ENCODE results near the gene BANF2. TPM values are rescaled to one million over a fixed set of nuclear protein-coding genes. Genes with fewer than 3 reads are reported as not detected.

Gene BANF2
- total and polyA plus RNA-seq, 5 donors, result not detected

DNA sequence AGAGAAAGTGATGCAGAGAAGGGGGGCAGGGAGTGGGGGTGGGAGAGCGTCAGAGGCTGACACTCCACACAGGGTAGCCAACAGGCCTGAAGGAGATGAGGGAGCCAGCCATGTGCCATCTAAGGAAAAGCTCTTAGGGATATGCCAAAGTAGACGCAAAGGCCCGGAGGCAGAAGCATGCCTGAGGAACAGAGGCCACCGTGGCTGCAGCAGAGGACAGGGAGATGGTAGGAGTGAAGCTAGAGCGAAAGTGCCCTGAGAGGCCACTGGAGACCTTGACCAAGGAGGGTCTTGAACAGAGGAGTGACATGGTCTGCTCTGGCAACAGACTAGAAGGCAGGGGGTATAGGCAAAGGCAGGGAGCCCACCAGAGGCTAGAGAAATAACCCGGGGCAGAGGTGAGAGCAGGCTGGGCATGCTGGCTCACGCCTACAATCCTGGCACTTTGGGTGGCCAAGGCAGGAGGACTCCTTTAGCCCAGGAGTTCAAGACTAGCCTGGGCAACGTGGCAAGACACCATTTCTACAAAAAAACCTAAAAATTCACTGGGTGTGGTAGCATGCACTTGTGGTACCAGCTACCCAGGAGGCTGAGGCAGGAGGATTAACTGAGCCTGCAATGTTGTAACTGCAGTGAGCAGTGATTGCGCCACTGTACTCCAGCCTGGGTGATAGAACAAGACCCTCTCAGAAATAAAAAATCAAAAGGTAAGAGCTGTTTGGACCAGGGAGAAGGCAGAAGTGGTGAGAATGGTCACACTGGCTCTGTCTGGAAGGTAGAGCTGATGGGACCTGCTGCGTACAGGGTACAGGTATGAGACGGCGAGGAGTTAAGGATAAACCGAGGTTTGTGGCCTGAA lies 24.0 kb upstream of the BANF2 start:
- H3K4me1 ChIP-seq (ENCODE audit: control insufficient read depth, insufficient read depth, low read length), result peaks cover 14% of the 10 kb centered on the region

DNA sequence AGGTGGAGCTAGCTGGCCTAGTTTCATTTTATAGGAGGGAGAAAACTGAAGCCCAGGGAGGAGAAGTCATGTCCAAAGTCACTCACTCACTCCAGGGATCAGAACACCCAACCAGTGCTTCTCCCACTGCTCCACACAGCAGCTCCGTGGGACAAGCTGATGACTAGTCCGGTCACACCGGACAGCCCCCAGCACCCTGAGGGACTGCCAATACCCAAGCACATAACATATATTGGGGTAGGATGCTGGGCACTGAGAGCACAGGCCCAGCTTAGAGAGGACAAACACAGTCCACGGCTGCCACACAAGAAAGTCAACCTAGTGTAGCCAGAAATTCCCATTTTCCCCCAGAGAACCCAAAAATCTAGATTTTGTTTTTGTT lies 23.4 kb upstream of the BANF2 start:
- ATAC-seq (no peak), DNase-seq (peak in 1 of 3 donors; percentile 33)
- no peaks in the 10 kb centered on the region for H3K27me3 ChIP-seq (ENCODE audit: control insufficient read depth, insufficient read depth)
- WGBS, result 81% methylated on average over 4 of the region's 4 CpGs
- no peaks in the 10 kb centered on the region for H3K9me3 ChIP-seq (ENCODE audit: control insufficient read depth, low read length)
- H3K4me1 ChIP-seq (ENCODE audit: control insufficient read depth, insufficient read depth, low read length), result peaks cover 14% of the 10 kb centered on the region
- no peak overlapping the region for H3K4me3 ChIP-seq (ENCODE audit: low read length)
- intact Hi-C loops (cut with DNase I), result no loop called here
- H3K27ac ChIP-seq (ENCODE audit: low read length), result no peak overlapping the region

More for the DNA sequence above, 24.0 kb upstream of the BANF2 start:
- ATAC-seq (no peak), DNase-seq (peak in 1 of 3 donors; percentile 36)
- intact Hi-C loops (cut with DNase I), result no loop called here
- WGBS, result 82% methylated on average over 13 of the region's 13 CpGs
- no peaks in the 10 kb centered on the region for H3K9me3 ChIP-seq (ENCODE audit: control insufficient read depth, low read length)
- H3K4me3 ChIP-seq (ENCODE audit: low read length), result no peak overlapping the region
- no peak overlapping the region for H3K27ac ChIP-seq (ENCODE audit: low read length)
- H3K27me3 ChIP-seq (ENCODE audit: control insufficient read depth, insufficient read depth), result no peaks in the 10 kb centered on the region

DNA sequence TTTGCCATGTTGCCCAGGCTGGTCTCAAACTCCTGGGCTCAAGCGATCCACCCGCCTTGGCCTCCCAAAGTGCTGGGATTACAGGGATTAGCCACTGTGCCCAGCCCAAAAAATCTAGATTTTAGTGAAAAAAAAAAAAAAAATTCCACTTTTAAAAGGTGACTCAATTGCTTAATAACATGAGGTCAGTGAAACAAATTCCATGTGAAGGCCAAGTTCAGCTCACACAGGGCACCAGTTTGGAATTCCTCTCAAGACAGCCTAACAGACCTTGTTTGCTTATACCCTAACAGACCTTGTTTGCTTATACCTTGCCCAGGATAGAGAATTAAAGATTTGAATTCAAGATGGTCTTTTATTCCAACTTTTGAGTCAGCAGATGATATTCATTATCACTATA lies 22.8 kb upstream of the BANF2 start:
- intact Hi-C loops (cut with DNase I), result no loop called here
- WGBS, result 94% methylated on average over 2 of the region's 2 CpGs
- H3K9me3 ChIP-seq (ENCODE audit: control insufficient read depth, low read length), result no peaks in the 10 kb centered on the region
- no peaks in the 10 kb centered on the region for H3K27me3 ChIP-seq (ENCODE audit: control insufficient read depth, insufficient read depth)
- DNase-seq (no peak), ATAC-seq (no peak)
- H3K27ac ChIP-seq (ENCODE audit: low read length), result no peak overlapping the region
- peaks cover 14% of the 10 kb centered on the region for H3K4me1 ChIP-seq (ENCODE audit: control insufficient read depth, insufficient read depth, low read length)
- H3K4me3 ChIP-seq (ENCODE audit: low read length), result no peak overlapping the region

DNA sequence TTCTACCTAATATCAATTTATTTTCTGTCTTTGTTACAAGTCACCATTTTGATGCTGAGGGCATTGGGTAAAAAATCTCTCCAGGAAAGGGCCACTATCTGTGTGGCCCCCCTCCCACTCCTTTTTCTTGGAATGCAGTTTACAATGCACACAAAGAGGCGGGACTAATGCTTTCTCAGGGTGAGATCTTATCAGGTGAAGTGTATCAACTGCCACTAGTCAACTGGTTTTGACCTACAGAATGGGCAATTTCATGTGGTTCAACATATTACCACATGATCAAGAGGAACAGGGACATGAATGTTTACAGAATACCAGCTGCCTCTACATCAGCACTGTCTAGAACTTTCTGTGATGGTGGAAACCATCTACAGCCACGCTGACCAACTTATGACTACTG lies 21.5 kb upstream of the BANF2 start:
- 86% methylated on average over 2 of the region's 2 CpGs for WGBS
- intact Hi-C loops (cut with DNase I), result no loop called here
- H3K4me1 ChIP-seq (ENCODE audit: control insufficient read depth, insufficient read depth, low read length), result peaks cover 14% of the 10 kb centered on the region

DNA sequence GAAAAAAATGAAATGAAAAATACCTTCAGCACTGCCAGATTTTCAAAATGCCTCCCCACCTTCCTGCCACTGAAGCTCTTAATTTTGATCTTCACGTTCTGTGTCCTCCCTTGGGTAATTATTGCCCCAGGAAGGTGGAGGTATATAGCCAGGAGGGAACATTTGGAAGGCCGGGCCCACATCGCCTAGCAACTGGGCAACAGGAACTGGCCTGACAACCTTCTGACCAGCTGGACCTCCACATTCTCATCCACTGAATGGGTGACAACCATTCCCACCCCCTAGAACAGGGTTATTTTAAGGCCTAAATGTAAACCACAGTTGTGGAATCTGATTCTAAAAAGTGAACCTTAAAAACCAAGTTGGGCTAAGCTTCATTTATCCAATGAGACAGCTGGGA lies 20.9 kb upstream of the BANF2 start:
- Histone ChIP-seq H3K9me3 (ENCODE audit: control insufficient read depth, low read length) (no peaks in the 10 kb centered on the region), H3K27me3 (ENCODE audit: control insufficient read depth, insufficient read depth) (no peaks in the 10 kb centered on the region), H3K4me3 (ENCODE audit: low read length) (no peak overlapping the region), H3K4me1 (ENCODE audit: control insufficient read depth, insufficient read depth, low read length) (peaks cover 14% of the 10 kb centered on the region), H3K27ac (ENCODE audit: low read length) (no peak overlapping the region)
- ATAC-seq, result no peak
- DNase-seq, result peak in 1 of 3 donors; percentile 37
- WGBS, result 78% methylated on average over 3 of the region's 3 CpGs
- intact Hi-C loops (cut with DNase I), result no loop called here

More for the DNA sequence above, 21.5 kb upstream of the BANF2 start:
- Histone ChIP-seq H3K9me3 (ENCODE audit: control insufficient read depth, low read length) (no peaks in the 10 kb centered on the region), H3K4me3 (ENCODE audit: low read length) (no peak overlapping the region), H3K27ac (ENCODE audit: low read length) (no peak overlapping the region), H3K27me3 (ENCODE audit: control insufficient read depth, insufficient read depth) (no peaks in the 10 kb centered on the region)
- no peak for ATAC-seq
- no peak for DNase-seq

DNA sequence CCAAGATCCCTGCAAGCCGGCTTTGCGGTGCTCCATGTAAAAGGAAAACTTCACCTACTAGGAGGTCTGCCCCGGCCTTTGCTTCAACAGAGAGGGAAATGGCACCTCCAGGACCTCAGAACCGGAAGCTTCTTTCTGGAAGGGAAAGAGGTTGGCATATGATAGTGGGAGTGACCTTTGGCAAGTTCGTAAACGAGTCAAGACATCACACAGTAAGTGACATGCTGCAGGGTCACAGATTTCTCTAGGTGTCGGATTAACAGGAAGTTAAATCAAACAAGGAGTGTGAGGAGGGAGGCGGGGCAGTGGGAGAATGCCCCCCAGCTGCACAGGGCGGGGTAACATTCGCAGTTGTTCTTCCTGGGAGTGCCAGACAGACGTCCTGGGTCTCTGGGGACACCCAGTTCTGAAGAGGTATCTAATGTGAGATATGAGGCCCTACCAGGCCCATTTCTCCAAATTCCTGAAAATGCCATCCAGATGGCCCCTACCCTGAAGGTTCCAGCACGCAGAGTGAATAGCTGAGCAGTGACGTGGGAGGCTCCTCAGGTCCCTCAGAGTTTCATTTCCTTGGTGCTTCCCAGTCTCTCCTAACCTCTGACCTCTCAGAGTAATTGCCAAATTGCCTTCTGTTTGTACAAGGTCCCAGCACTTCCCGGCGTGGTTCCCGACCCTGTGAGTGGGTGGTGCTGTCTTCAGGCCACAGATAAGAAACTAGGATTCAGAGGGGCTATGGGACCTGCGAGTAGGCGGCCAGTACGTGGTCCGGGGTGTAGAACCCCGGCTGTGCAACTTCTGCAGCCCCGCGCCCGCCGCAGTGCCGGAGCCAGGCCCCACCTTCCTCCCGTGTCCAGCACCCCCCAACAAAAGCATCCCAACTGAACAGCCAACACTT lies 19.6 kb upstream of the BANF2 start:
- H3K27me3 ChIP-seq (ENCODE audit: control insufficient read depth, insufficient read depth), result no peaks in the 10 kb centered on the region
- peak overlapping the region; percentile 93 for H3K4me3 ChIP-seq (ENCODE audit: low read length)
- WGBS, result 18% methylated on average over 27 of the region's 27 CpGs
- intact Hi-C loops (cut with DNase I), result loop anchor here in 2 of 4 donors (2.0 to 10.0 kb wide), 2 partner anchors 125 to 217 kb away; no protein-coding TSS in a partner anchor
- DNase-seq (peak; percentile 64 to 86 (median 79)), ATAC-seq (peak; percentile 1 to 4)
- H3K4me1 ChIP-seq (ENCODE audit: control insufficient read depth, insufficient read depth, low read length), result peaks cover 14% of the 10 kb centered on the region
- no peaks in the 10 kb centered on the region for H3K9me3 ChIP-seq (ENCODE audit: control insufficient read depth, low read length)
- H3K27ac ChIP-seq (ENCODE audit: low read length), result peak overlapping the region; percentile 97

DNA sequence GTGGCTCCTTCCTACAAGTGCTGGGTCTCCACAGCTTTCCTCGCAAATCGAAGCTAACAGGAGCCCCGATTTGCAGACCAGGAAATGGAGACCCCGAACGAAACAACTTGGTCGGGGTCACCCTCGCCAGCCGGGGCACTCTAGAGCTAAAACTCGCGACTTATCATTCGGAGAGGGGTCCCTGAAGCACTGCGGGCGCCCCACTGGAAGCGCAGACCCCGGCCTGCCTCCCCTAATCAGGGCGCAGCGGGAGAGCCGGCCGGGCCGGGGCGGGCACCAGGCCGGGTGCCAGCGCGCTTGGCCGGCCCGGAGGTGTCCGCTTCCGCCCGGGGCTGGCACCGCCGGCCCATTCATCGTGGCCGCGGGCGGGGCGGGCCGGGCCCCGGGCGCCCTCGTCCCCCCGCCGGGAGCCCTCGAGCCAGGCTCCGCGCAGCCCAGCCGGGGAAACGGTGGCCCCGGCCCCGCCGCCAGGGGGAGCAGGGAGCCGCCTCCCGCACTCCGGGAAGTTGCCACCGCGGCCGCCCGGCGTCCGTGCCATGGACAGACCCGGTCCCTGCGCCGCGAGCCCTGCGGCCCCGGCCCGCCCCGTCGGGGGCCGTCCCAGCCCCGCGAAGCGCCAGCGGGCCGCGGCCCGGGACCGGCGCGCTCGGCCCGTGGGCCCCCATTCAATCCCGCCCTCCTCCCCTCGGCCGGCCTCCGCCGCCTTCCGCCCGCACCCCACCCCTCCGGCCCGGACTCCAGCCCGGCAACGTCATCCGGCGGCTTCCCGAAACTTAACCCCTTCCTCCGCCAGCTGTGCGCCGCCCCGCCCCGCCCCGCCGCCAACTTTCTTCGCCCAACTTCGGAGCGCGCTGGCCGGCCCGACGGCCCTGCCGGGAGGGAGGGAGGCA lies 18.7 kb upstream of the BANF2 start:
- peak overlapping the region; percentile 97 for H3K27ac ChIP-seq (ENCODE audit: low read length)
- under 1% methylated on average over 110 of the region's 110 CpGs for WGBS
- H3K9me3 ChIP-seq (ENCODE audit: control insufficient read depth, low read length), result no peaks in the 10 kb centered on the region
- ATAC-seq (peak; percentile 16 to 49), DNase-seq (peak; percentile 90 to 95 (median 93))
- H3K4me1 ChIP-seq (ENCODE audit: control insufficient read depth, insufficient read depth, low read length), result peaks cover 6% of the 10 kb centered on the region
- peak overlapping the region; percentile 93 for H3K4me3 ChIP-seq (ENCODE audit: low read length)
- intact Hi-C loops (cut with DNase I), result loop anchor here in 2 of 4 donors (1.0 to 10.0 kb wide), 3 partner anchors 124 to 217 kb away; no protein-coding TSS in a partner anchor
- H3K27me3 ChIP-seq (ENCODE audit: control insufficient read depth, insufficient read depth), result no peaks in the 10 kb centered on the region

DNA sequence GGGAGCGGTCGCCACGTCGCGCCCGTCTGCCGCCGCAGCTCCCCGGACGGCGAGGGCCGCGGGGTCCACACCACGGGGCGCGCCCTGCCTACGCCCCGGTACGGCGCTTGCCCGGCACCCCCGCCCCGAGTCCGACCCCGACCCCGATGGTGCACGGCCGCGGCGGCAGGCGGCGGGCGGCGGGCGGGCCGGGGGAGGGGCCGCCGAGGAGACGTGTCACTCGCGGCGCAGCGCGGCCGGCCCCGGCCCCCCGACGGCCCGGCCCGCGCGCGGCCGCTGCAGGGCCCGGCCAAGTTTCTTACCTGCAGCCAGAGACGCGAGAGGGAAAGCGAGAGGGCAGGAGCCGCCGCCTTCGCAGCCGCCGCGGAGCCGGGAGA lies 18.1 kb upstream of the BANF2 start:
- ATAC-seq, result no peak
- intact Hi-C loops (cut with DNase I), result loop anchor here in 2 of 4 donors (1.0 to 10.0 kb wide), 3 partner anchors 123 to 217 kb away; no protein-coding TSS in a partner anchor

DNA sequence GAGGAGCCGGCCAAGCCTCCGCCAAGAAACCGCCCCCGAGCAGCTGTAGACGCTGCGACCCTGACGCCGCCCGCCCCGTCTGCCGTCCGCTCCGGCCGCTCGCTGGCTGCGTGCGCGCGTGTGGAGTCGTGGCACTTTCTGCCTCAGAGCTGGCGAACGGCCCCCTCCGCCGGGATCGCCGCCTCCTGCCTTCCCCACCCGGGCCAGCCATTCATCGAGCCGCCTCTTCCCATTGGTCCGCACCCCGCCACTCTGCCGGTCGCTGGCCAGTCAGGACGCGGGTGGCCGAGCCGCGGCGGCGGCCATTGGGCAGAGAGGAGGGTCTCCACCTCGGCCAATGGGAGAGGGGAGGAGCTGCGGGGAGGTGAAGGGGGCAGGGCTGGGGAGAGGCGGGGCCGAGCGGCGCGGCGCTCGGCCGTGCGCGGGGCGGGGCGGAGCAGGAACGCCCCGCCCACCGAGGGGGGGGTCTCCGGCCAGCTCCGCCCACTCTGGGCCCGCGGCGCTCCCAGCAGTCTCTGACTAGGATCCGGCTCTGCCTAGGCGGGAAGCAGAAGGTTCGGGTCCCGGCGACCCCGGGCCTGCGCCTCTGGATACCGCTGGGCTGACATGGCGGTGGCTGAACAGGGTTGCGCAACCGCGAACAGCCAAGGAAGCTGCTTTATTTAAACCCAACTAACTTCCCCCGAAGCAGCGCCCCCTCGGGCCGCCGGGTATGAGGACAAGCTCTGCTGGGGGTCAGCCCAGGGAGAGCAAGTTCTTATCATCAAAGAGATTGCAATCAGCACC lies 17.5 kb upstream of the BANF2 start, which contains the start of gene RRBP1:
RRBP1 (minus strand) TSS at position 140 of the 786 bp plus-strand sequence. CDS start 21,735 bp downstream, outside the sequence.
- Histone ChIP-seq H3K27me3 (ENCODE audit: control insufficient read depth, insufficient read depth) (no peaks in the 10 kb centered on the region), H3K4me3 (ENCODE audit: low read length) (peak within 1 kb of the TSS; percentile 93), H3K4me1 (ENCODE audit: control insufficient read depth, insufficient read depth, low read length) (peaks cover 6% of the 10 kb centered on the region), H3K27ac (ENCODE audit: low read length) (peak within 1 kb of the TSS; percentile 97), H3K9me3 (ENCODE audit: control insufficient read depth, low read length) (no peaks in the 10 kb centered on the region)
- ATAC-seq (peak; percentile 97), DNase-seq (peak; percentile 99 to 100 (median 99))
- WGBS, result under 1% methylated on average over 79 of the region's 79 CpGs
- intact Hi-C loops (cut with DNase I), result loop anchor here in 2 of 4 donors (10.0 kb wide), 1 partner anchor 123 kb away; no protein-coding TSS in a partner anchor

More for the DNA sequence above, 18.1 kb upstream of the BANF2 start:
- under 1% methylated on average over 65 of the region's 65 CpGs for WGBS
- peak overlapping the region; percentile 97 for H3K27ac ChIP-seq (ENCODE audit: low read length)
- H3K9me3 ChIP-seq (ENCODE audit: control insufficient read depth, low read length), result no peaks in the 10 kb centered on the region
- H3K27me3 ChIP-seq (ENCODE audit: control insufficient read depth, insufficient read depth), result no peaks in the 10 kb centered on the region
- no peak for DNase-seq
- peaks cover 6% of the 10 kb centered on the region for H3K4me1 ChIP-seq (ENCODE audit: control insufficient read depth, insufficient read depth, low read length)
- H3K4me3 ChIP-seq (ENCODE audit: low read length), result peak overlapping the region; percentile 93
